ENCODE results near the gene ADAMTSL1. TPM values are rescaled to one million over a fixed set of nuclear protein-coding genes. Genes with fewer than 3 reads are reported as not detected.

The ADAMTSL1 gene
- total and polyA plus RNA-seq, 2 donors from 2014 or later, result 3.0 to 27.3 TPM

DNA sequence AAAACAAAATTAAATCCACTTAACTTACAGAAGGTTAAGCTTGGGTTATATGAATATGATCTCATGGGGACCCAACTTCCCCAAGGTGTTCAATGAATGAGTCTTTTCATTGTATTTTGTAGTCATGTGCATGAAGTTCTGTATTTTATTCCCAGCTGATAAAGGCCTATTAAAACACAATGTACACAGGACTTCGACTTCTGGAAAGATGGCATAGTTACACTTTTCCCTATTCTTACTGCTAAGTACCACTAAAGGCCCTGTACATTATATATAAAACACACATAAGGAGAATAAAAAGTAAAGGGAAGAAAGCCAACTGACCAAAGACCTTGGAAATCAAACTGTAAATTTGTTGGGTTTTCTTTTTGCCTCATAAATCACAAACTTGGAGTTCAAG, 336.6 kb downstream of the ADAMTSL1 start:
- FAIRE-seq (no peak), DNase-seq (no peak)
- no peaks in the 10 kb centered on the region for H3K27me3 ChIP-seq (ENCODE audit: control insufficient read depth, insufficient read depth, low read length)
- TF ChIP-seq, protein P1, sequence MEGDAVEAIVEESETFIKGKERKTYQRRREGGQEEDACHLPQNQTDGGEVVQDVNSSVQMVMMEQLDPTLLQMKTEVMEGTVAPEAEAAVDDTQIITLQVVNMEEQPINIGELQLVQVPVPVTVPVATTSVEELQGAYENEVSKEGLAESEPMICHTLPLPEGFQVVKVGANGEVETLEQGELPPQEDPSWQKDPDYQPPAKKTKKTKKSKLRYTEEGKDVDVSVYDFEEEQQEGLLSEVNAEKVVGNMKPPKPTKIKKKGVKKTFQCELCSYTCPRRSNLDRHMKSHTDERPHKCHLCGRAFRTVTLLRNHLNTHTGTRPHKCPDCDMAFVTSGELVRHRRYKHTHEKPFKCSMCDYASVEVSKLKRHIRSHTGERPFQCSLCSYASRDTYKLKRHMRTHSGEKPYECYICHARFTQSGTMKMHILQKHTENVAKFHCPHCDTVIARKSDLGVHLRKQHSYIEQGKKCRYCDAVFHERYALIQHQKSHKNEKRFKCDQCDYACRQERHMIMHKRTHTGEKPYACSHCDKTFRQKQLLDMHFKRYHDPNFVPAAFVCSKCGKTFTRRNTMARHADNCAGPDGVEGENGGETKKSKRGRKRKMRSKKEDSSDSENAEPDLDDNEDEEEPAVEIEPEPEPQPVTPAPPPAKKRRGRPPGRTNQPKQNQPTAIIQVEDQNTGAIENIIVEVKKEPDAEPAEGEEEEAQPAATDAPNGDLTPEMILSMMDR (IDR thresholded peaks at IDR 0.05; ENCODE audit: borderline replicate concordance, extremely low read depth, insufficient read depth), result no peak
- intact Hi-C loops (cut with DNase I), result no loop called here
- H3K9ac ChIP-seq (ENCODE audit: low read length in 3 of 3), result no peak overlapping the region
- no peaks in the 10 kb centered on the region for H3K4me1 ChIP-seq (ENCODE audit: control insufficient read depth in 2 of 3, insufficient read depth in 2 of 3, low read depth in 1 of 3, low read length in 3 of 3)
- H3K4me3 ChIP-seq (ENCODE audit: low read length in 3 of 3), result no peak overlapping the region
- H3K36me3 ChIP-seq (ENCODE audit: control insufficient read depth in 2 of 3, insufficient read depth in 3 of 3, low read length in 3 of 3), result no peaks in the 10 kb centered on the region
- peaks cover 0 to 3% (median 0%) of the 10 kb centered on the region in 3 donors for H3K9me3 ChIP-seq (ENCODE audit: control insufficient read depth in 2 of 3, insufficient read depth in 1 of 3, low read length in 3 of 3)
- no peak overlapping the region for H3K27ac ChIP-seq (ENCODE audit: low read depth in 2 of 2, low read length in 2 of 2)

DNA sequence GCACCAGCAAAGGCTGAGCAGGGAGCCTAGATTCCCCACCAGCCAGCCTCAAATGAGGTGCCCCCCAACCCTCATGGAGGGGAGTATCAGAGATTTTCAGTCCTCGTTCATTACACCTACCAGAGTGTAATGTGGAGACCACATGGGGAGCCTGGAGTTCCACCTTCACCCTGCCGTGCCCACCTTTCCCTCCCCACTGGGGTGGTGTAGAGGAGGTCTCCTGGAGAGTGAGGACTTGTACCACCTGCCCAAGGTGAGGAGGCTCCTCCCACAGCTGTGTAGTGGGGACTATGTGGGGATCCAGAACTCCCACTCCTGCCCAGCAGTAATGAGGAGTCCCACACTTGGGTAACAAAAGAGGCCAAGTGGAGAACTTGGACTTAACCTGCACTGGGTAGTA, 337.2 kb downstream of the ADAMTSL1 start:
- no peak for FAIRE-seq
- TF ChIP-seq, protein P1 (IDR thresholded peaks at IDR 0.05; ENCODE audit: borderline replicate concordance, extremely low read depth, insufficient read depth), result no peak
- H3K4me3 ChIP-seq (ENCODE audit: low read length in 3 of 3), result no peak overlapping the region
- DNase-seq, result no peak
- no peaks in the 10 kb centered on the region for H3K36me3 ChIP-seq (ENCODE audit: control insufficient read depth in 2 of 3, insufficient read depth in 3 of 3, low read length in 3 of 3)
- H3K4me1 ChIP-seq (ENCODE audit: control insufficient read depth in 2 of 3, insufficient read depth in 2 of 3, low read depth in 1 of 3, low read length in 3 of 3), result no peaks in the 10 kb centered on the region
- no peak overlapping the region for H3K9ac ChIP-seq (ENCODE audit: low read length in 3 of 3)
- H3K9me3 ChIP-seq (ENCODE audit: control insufficient read depth in 2 of 3, insufficient read depth in 1 of 3, low read length in 3 of 3), result peaks cover 0 to 3% (median 0%) of the 10 kb centered on the region in 3 donors
- no peaks in the 10 kb centered on the region for H3K27me3 ChIP-seq (ENCODE audit: control insufficient read depth, insufficient read depth, low read length)
- intact Hi-C loops (cut with DNase I), result no loop called here
- no peak overlapping the region for H3K27ac ChIP-seq (ENCODE audit: low read depth in 2 of 2, low read length in 2 of 2)

DNA sequence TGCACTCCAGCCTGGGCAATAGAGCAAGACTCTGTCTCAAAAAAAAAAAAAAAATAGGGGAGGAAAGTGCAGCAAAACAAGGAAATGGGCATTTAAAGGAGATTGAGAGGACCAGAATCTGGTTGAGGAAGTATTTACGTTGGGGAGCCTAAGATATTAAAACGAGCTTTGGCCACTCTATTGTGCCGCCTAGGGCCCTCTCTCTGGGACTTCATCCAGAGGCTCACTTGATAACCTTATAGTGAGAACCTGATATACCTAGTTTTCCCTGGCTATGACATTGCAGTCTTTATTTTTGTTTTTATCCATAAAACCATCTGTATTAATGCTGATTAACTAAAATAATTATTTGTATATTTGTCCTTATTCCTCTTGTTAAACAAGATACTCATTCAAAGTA, 345.5 kb downstream of the ADAMTSL1 start:
- Histone ChIP-seq H3K4me1 (ENCODE audit: control insufficient read depth in 2 of 3, insufficient read depth in 2 of 3, low read depth in 1 of 3, low read length in 3 of 3) (no peaks in the 10 kb centered on the region), H3K9ac (ENCODE audit: low read length in 3 of 3) (no peak overlapping the region), H3K4me3 (ENCODE audit: low read length in 3 of 3) (no peak overlapping the region), H3K36me3 (ENCODE audit: control insufficient read depth in 2 of 3, insufficient read depth in 3 of 3, low read length in 3 of 3) (no peaks in the 10 kb centered on the region), H3K27ac (ENCODE audit: low read depth in 2 of 2, low read length in 2 of 2) (no peak overlapping the region), H3K27me3 (ENCODE audit: control insufficient read depth, insufficient read depth, low read length) (no peaks in the 10 kb centered on the region), H3K9me3 (ENCODE audit: control insufficient read depth in 2 of 3, insufficient read depth in 1 of 3, low read length in 3 of 3) (no peaks in the 10 kb centered on the region)
- intact Hi-C loops (cut with DNase I), result no loop called here
- TF ChIP-seq, protein P1 (IDR thresholded peaks at IDR 0.05; ENCODE audit: borderline replicate concordance, extremely low read depth, insufficient read depth), result no peak
- FAIRE-seq (no peak), DNase-seq (no peak)

DNA sequence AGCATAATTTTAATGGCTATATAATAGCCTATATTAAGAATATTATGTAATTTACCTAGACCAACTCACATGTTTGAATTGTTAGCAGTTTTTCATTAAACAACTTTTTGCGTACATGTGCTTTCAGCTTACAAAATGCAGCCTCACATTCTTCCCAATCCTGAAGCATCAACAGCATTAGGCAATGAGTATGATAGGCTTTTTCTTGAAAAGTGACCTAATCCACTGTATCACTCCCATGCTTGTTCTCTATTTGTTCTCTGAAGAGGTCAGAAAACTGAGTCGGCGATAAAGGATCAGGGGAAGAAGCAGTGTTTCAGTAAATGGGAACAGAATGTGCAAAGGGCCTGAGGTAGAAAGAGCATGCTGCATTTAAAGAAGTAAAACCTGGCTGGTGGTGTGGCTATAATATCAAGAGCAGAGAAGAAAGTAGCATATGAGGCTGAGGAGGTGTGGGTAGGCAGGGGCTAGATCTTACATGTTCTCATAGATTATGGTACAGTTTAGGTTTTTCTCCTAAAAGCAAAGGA, 346.7 kb downstream of the ADAMTSL1 start:
- intact Hi-C loops (cut with DNase I), result no loop called here

More for the DNA sequence above, 346.7 kb downstream of the ADAMTSL1 start:
- no peaks in the 10 kb centered on the region for H3K36me3 ChIP-seq (ENCODE audit: control insufficient read depth in 2 of 3, insufficient read depth in 3 of 3, low read length in 3 of 3)
- H3K27me3 ChIP-seq (ENCODE audit: control insufficient read depth, insufficient read depth, low read length), result no peaks in the 10 kb centered on the region
- TF ChIP-seq, protein P1 (IDR thresholded peaks at IDR 0.05; ENCODE audit: borderline replicate concordance, extremely low read depth, insufficient read depth), result no peak
- no peaks in the 10 kb centered on the region for H3K9me3 ChIP-seq (ENCODE audit: control insufficient read depth in 2 of 3, insufficient read depth in 1 of 3, low read length in 3 of 3)
- no peak overlapping the region for H3K9ac ChIP-seq (ENCODE audit: low read length in 3 of 3)
- DNase-seq (no peak), FAIRE-seq (no peak)
- no peak overlapping the region for H3K27ac ChIP-seq (ENCODE audit: low read depth in 2 of 2, low read length in 2 of 2)
- peaks cover 0 to 4% (median 3%) of the 10 kb centered on the region in 3 donors for H3K4me1 ChIP-seq (ENCODE audit: control insufficient read depth in 2 of 3, insufficient read depth in 2 of 3, low read depth in 1 of 3, low read length in 3 of 3)
- no peak overlapping the region for H3K4me3 ChIP-seq (ENCODE audit: low read length in 3 of 3)
